Measurements from ENCODE around the gene HMGXB4.

HMGXB4 gene

GRCh38 chr22:35328472-35328885 lies 71.2 kb downstream of the HMGXB4 start:
- DNase-seq, result no peak

GRCh38 chr22:35329114-35329847 lies 72.0 kb downstream of the HMGXB4 start:
- DNase-seq, result no peak

GRCh38 chr22:35330258-35330861 lies 73.1 kb downstream of the HMGXB4 start:
- DNase-seq, result no peak

GRCh38 chr22:35332278-35332677 lies 75.0 kb downstream of the HMGXB4 start:
- DNase-seq, result no peak

GRCh38 chr22:35333220-35333619 lies 75.9 kb downstream of the HMGXB4 start:
- DNase-seq, result no peak

GRCh38 chr22:35334004-35334403 lies 76.7 kb downstream of the HMGXB4 start:
- no peak for DNase-seq

- DNase-seq, result no peak
Observed at GRCh38 chr22:35335468-35335867, 78.2 kb downstream of the HMGXB4 start.

GRCh38 chr22:35335936-35336781 lies 78.9 kb downstream of the HMGXB4 start:
- DNase-seq, result no peak

- no peak for DNase-seq
Observed at GRCh38 chr22:35337932-35338331, 80.6 kb downstream of the HMGXB4 start.

- no peak for DNase-seq
Observed at GRCh38 chr22:35341090-35341874, 84.0 kb downstream of the HMGXB4 start.

- DNase-seq, result no peak
Observed at GRCh38 chr22:35342390-35342789, 85.1 kb downstream of the HMGXB4 start.

GRCh38 chr22:35343664-35344550 lies 86.6 kb downstream of the HMGXB4 start:
- DNase-seq, result no peak

- no peak for DNase-seq
Observed at GRCh38 chr22:35344956-35345690, 87.8 kb downstream of the HMGXB4 start.
